GM23338 (cell line): ENCODE data around the gene ECE2. TPM values are rescaled to one million over a fixed set of nuclear protein-coding genes. Genes with fewer than 3 reads are reported as not detected.

Experiments used
- ATAC-seq: fragments of 200-7000 bp; cut with Tn5 transposase; 3 replicates; pipeline ENCODE4 v1.9.1; 2020
- DNase-seq: peaks from one replicate; pipeline ENCODE4 v3.0.0-alpha.2; 2015; ENCODE audit warnings: low spot score
- H2AFZ ChIP-seq: fragments of 200-600 bp; sonication (generic); 2 replicates; pipeline ENCODE4 v1.8.0; 2016; ENCODE audit warnings: antibody characterized with exemption, mild to moderate bottlenecking, moderate library complexity
- H3F3A ChIP-seq: fragments of 200-600 bp; sonication (generic); replicated peaks from 2 replicates; pipeline ENCODE4 v1.8.0; 2017; ENCODE audit warnings: antibody characterized with exemption, mixed run types, low read depth
- H3K27ac ChIP-seq: fragments of 200-600 bp; sonication (generic); 2 replicates; pipeline ENCODE4 v1.6.1; 2016; ENCODE audit warnings: low read depth
- H3K27me3 ChIP-seq: fragments of 200-600 bp; sonication (generic); 2 replicates; pipeline ENCODE4 v1.8.0; 2016; ENCODE audit warnings: mild to moderate bottlenecking, mixed run types, moderate library complexity; ENCODE audit not compliant: insufficient read depth
- H3K36me3 ChIP-seq: fragments of 200-600 bp; sonication (generic); 2 replicates; pipeline ENCODE4 v1.8.0; 2016; ENCODE audit warnings: mild to moderate bottlenecking; ENCODE audit not compliant: insufficient read depth
- H3K4me1 ChIP-seq: fragments of 200-600 bp; sonication (generic); 2 replicates; pipeline ENCODE4 v1.8.0; 2016; ENCODE audit warnings: mild to moderate bottlenecking, moderate library complexity; ENCODE audit not compliant: insufficient read depth
- H3K4me2 ChIP-seq: fragments of 200-600 bp; sonication (generic); 2 replicates; pipeline ENCODE4 v1.7.1; 2017; ENCODE audit warnings: mixed run types
- H3K4me3 ChIP-seq: fragments of 200-600 bp; sonication (generic); 2 replicates; pipeline ENCODE4 v1.6.1; 2016; ENCODE audit warnings: mixed run types
- H3K79me2 ChIP-seq: fragments of 200-600 bp; sonication (generic); replicated peaks from 2 replicates; pipeline ENCODE4 v1.8.0; 2017; ENCODE audit warnings: mild to moderate bottlenecking; ENCODE audit not compliant: insufficient read depth
- H3K9me2 ChIP-seq: fragments of 200-600 bp; sonication (generic); 2 replicates; pipeline ENCODE4 v1.8.0; 2017; ENCODE audit not compliant: insufficient read depth
- H4K20me1 ChIP-seq: fragments of 200-600 bp; sonication (generic); replicated peaks from 2 replicates; pipeline ENCODE4 v1.8.0; 2017; ENCODE audit warnings: mild to moderate bottlenecking; ENCODE audit not compliant: insufficient read depth
- H3K27ac Mint-ChIP-seq: 2 replicates; pipeline ENCODE4 v1.8.0; 2020; ENCODE audit warnings: inconsistent platforms, mild to moderate bottlenecking, moderate library complexity, mixed read lengths
- H3K27me3 Mint-ChIP-seq: 3 replicates; pipeline ENCODE4 v1.8.0; 2022; ENCODE audit warnings: low read depth, mild to moderate bottlenecking, moderate library complexity, mixed read lengths, inconsistent platforms; ENCODE audit not compliant: insufficient read depth, poor library complexity
- H3K36me3 Mint-ChIP-seq: 3 replicates; pipeline ENCODE4 v1.8.0; 2021; ENCODE audit warnings: low read depth, mild to moderate bottlenecking, inconsistent platforms, moderate library complexity, mixed read lengths
- H3K4me1 Mint-ChIP-seq: 3 replicates; pipeline ENCODE4 v1.8.0; 2020; ENCODE audit warnings: mild to moderate bottlenecking, inconsistent platforms, mixed read lengths
- H3K4me3 Mint-ChIP-seq: 3 replicates; pipeline ENCODE4 v1.8.0; 2021; ENCODE audit warnings: moderate library complexity, mild to moderate bottlenecking, inconsistent platforms, mixed read lengths
- H3K9me3 Mint-ChIP-seq: 3 replicates; pipeline ENCODE4 v1.8.0; 2020; ENCODE audit warnings: moderate library complexity, mild to moderate bottlenecking, inconsistent platforms, mixed read lengths
- CREB1 ChIP-seq: fragments of 250-450 bp; sonication (Bioruptor Pico); IDR thresholded peaks from 2 replicates; pipeline ENCODE4 v1.5.0; 2020; ENCODE audit warnings: low read depth, mild to moderate bottlenecking, moderate library complexity
- JUNB ChIP-seq: IDR thresholded peaks from one replicate; pipeline ENCODE4 v1.6.1; 2016; ENCODE audit warnings: antibody characterized with exemption; ENCODE audit not compliant: unreplicated experiment
- NANOG ChIP-seq: IDR thresholded peaks from 2 replicates; pipeline ENCODE4 v1.6.1; 2016; ENCODE audit warnings: antibody characterized with exemption, borderline replicate concordance
- POLR2AphosphoS5 ChIP-seq: IDR thresholded peaks from 2 replicates; pipeline ENCODE4 v1.6.1; 2016; ENCODE audit warnings: antibody characterized with exemption, low read depth
- STAT1 ChIP-seq: IDR thresholded peaks from one replicate; pipeline ENCODE4 v1.6.1; 2016; ENCODE audit warnings: antibody characterized with exemption; ENCODE audit not compliant: unreplicated experiment
- ZNF114 ChIP-seq: fragments of 250-450 bp; sonication (Bioruptor Pico); IDR thresholded peaks from 2 replicates; pipeline ENCODE4 v1.5.0; 2020; ENCODE audit warnings: mild to moderate bottlenecking, moderate library complexity
- polyA plus RNA-seq: library from polyadenylated mRNA; unstranded; fragments of >200 nt; fragmentation: Nextera tagmentation; extraction: Ambion mirVana; gene quantifications from 2 replicates; pipeline ENCODE4 v1.2.1, GENCODE V29; 2016
- total RNA-seq: library from RNA; depleted of rRNA; stranded (reverse); fragments of >200 nt; shearing (Covaris generic); gene quantifications from 2 replicates; pipeline ENCODE4 v1.2.3, GENCODE V29; 2014
- TF ChIP-seq, protein P1 (sequence below): fragments of 250-450 bp; sonication (Bioruptor Pico); IDR thresholded peaks from 2 replicates; pipeline ENCODE4 v1.5.0; 2020; ENCODE audit warnings: mild to moderate bottlenecking, moderate library complexity

Gene ECE2
- total and polyA plus RNA-seq, 2 experiments from 2014 or later, result 0.24 to 0.48 TPM

DNA sequence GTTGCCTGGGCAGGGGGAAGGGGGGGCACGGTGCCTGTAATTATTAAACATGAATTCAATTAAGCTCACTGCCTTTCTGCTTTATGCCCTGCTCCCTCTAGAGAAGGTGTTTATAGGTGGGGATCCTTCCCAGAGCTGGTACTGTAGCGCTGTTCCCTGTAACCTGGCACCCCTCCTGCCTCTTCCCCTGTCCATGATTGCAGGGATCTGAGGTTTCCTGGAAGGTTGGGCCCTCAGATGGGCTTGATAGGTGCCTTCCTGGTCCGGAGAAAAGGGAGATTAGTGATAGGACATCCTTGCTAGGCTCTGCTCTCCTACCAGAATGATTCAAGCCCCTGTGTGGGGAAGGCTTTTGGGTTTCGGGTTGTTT, 59.5 kb downstream of the ECE2 start:
- peaks cover 36% of the 10 kb centered on the region for H3K36me3 ChIP-seq
- peak overlapping the region; percentile 98 for H3K4me2 ChIP-seq
- H3K27ac ChIP-seq, result peak overlapping the region; percentile 98
- H3K79me2 ChIP-seq, result peaks cover 32% of the 10 kb centered on the region
- H3K4me3 ChIP-seq, result peak overlapping the region; percentile 86
- peak overlapping the region; percentile 97 for H3K27ac Mint-ChIP-seq
- peaks cover 59% of the 10 kb centered on the region for H3F3A ChIP-seq
- peak; percentile 1; the same call in 2 of the 3 replicates for ATAC-seq
- H3K4me1 ChIP-seq, result peaks cover 27% of the 10 kb centered on the region
- H3K9me3 Mint-ChIP-seq, result peaks cover 3% of the 10 kb centered on the region; the same call in 1 of the 3 replicates
- peaks cover 47% of the 10 kb centered on the region for H4K20me1 ChIP-seq
- no peaks in the 10 kb centered on the region for H3K9me2 ChIP-seq
- DNase-seq, result peak; percentile 54
- H3K36me3 Mint-ChIP-seq, result peaks cover 53% of the 10 kb centered on the region
- no peaks in the 10 kb centered on the region for H3K27me3 ChIP-seq
- H3K4me3 Mint-ChIP-seq, result peak overlapping the region; percentile 87
- no peak overlapping the region for H2AFZ ChIP-seq
- H3K4me1 Mint-ChIP-seq, result peaks cover 32% of the 10 kb centered on the region
- TF ChIP-seq ZNF114 (CRISPR knock-in tag), result no peak
- TF ChIP-seq CREB1 (CRISPR knock-in tag), result no peak
- TF ChIP-seq JUNB, result no peak
- TF ChIP-seq, protein P1, sequence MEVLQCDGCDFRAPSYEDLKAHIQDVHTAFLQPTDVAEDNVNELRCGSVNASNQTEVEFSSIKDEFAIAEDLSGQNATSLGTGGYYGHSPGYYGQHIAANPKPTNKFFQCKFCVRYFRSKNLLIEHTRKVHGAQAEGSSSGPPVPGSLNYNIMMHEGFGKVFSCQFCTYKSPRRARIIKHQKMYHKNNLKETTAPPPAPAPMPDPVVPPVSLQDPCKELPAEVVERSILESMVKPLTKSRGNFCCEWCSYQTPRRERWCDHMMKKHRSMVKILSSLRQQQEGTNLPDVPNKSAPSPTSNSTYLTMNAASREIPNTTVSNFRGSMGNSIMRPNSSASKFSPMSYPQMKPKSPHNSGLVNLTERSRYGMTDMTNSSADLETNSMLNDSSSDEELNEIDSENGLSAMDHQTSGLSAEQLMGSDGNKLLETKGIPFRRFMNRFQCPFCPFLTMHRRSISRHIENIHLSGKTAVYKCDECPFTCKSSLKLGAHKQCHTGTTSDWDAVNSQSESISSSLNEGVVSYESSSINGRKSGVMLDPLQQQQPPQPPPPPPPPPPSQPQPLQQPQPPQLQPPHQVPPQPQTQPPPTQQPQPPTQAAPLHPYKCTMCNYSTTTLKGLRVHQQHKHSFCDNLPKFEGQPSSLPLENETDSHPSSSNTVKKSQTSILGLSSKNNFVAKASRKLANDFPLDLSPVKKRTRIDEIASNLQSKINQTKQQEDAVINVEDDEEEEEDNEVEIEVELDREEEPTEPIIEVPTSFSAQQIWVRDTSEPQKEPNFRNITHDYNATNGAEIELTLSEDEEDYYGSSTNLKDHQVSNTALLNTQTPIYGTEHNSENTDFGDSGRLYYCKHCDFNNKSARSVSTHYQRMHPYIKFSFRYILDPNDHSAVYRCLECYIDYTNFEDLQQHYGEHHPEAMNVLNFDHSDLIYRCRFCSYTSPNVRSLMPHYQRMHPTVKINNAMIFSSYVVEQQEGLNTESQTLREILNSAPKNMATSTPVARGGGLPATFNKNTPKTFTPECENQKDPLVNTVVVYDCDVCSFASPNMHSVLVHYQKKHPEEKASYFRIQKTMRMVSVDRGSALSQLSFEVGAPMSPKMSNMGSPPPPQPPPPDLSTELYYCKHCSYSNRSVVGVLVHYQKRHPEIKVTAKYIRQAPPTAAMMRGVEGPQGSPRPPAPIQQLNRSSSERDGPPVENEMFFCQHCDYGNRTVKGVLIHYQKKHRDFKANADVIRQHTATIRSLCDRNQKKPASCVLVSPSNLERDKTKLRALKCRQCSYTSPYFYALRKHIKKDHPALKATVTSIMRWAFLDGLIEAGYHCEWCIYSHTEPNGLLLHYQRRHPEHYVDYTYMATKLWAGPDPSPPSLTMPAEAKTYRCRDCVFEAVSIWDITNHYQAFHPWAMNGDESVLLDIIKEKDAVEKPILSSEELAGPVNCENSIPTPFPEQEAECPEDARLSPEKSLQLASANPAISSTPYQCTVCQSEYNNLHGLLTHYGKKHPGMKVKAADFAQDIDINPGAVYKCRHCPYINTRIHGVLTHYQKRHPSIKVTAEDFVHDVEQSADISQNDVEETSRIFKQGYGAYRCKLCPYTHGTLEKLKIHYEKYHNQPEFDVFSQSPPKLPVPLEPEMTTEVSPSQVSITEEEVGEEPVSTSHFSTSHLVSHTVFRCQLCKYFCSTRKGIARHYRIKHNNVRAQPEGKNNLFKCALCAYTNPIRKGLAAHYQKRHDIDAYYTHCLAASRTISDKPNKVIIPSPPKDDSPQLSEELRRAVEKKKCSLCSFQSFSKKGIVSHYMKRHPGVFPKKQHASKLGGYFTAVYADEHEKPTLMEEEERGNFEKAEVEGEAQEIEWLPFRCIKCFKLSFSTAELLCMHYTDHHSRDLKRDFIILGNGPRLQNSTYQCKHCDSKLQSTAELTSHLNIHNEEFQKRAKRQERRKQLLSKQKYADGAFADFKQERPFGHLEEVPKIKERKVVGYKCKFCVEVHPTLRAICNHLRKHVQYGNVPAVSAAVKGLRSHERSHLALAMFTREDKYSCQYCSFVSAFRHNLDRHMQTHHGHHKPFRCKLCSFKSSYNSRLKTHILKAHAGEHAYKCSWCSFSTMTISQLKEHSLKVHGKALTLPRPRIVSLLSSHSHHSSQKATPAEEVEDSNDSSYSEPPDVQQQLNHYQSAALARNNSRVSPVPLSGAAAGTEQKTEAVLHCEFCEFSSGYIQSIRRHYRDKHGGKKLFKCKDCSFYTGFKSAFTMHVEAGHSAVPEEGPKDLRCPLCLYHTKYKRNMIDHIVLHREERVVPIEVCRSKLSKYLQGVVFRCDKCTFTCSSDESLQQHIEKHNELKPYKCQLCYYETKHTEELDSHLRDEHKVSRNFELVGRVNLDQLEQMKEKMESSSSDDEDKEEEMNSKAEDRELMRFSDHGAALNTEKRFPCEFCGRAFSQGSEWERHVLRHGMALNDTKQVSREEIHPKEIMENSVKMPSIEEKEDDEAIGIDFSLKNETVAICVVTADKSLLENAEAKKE (CRISPR knock-in tag), result no peak
- TF ChIP-seq STAT1, result no peak
- TF ChIP-seq NANOG, result no peak
- no peak for TF ChIP-seq POLR2AphosphoS5
- H3K27me3 Mint-ChIP-seq, result peaks cover 40% of the 10 kb centered on the region
